Erythroblast (primary cell): Measurements from ENCODE around the gene PSMB5.

Experiments used
- GATA1 ChIP-seq: IDR thresholded peaks from 2 replicates; pipeline ENCODE4 v1.6.1; 2011; ENCODE audit warnings: low read depth, mild to moderate bottlenecking, control low read depth, low read length, moderate library complexity
- POLR2A ChIP-seq: IDR thresholded peaks from 2 replicates; pipeline ENCODE4 v1.6.1; 2011; ENCODE audit warnings: mild to moderate bottlenecking, low read length

GRCh38 chr14:23006188-23006534, 28.5 kb downstream of the PSMB5 start:
- no peak for TF ChIP-seq POLR2A
- TF ChIP-seq GATA1: no peak
